Endothelial cell of umbilical vein (primary cell): Measurements from ENCODE around the gene BTG1. TPM values are rescaled to one million over a fixed set of nuclear protein-coding genes. Genes with fewer than 3 reads are reported as not detected.

Experiments
- BruUV-seq: library from RNA; stranded (reverse); fragments of 400-500 nt; replicated peaks from 2 replicates; lab custom pipeline; 2021; lab: Mats Ljungman, UMichigan
- CTCF ChIA-PET: fragments of 300-600, 350-600 bp; sonication (Branson Sonifier 250); formaldehyde crosslinking; loops from one replicate; lab custom pipeline; 2021; ENCODE audit warnings: antibody characterized with exemption, inconsistent platforms; lab: Charles Lee
- POLR2A ChIA-PET: fragments of 300-600, 350-600 bp; sonication (Branson Sonifier 250); formaldehyde crosslinking; loops from one replicate; lab custom pipeline; 2021; ENCODE audit warnings: antibody characterized with exemption, inconsistent platforms; lab: Charles Lee
- DNase-seq: peaks from one replicate; pipeline ENCODE4 v3.0.0-alpha.2; 2011; ENCODE audit warnings: low read depth, low spot score
- FAIRE-seq: peaks from 2 replicates; lab custom pipeline; 2011; peaks lifted over from hg19 to GRCh38; lab: Jason Lieb, UNC
- H2AFZ ChIP-seq: 2 replicates; pipeline ENCODE4 v1.6.0; 2012; ENCODE audit warnings: low read depth, low read length, control low read depth, inconsistent platforms
- H3K27ac ChIP-seq: 2 replicates; pipeline ENCODE4 v1.5.1; 2011; ENCODE audit warnings: low read depth, mild to moderate bottlenecking, control low read depth, low read length, moderate library complexity; ENCODE audit not compliant: insufficient read depth
- H3K27me3 ChIP-seq, 2 experiments: 2 replicates each; pipeline versions ENCODE4 v1.6.0 to v1.6.1; 2011; ENCODE audit warnings: low read length in 2 of 2, mixed read lengths in 1 of 2; ENCODE audit not compliant: control insufficient read depth in 2 of 2, insufficient read depth in 2 of 2
- H3K36me3 ChIP-seq, 2 experiments: 2 replicates in 1 of 2; 3 replicates in 1 of 2; pipeline ENCODE4 v1.5.1; 2011; ENCODE audit warnings: low read length in 2 of 2, mild to moderate bottlenecking in 1 of 2, moderate library complexity in 1 of 2; ENCODE audit not compliant: control insufficient read depth in 2 of 2, insufficient read depth in 2 of 2; ENCODE audit errors: extremely low read depth in 1 of 2
- H3K4me1 ChIP-seq: 3 replicates; pipeline ENCODE4 v1.5.1; 2011; ENCODE audit warnings: mild to moderate bottlenecking, low read length; ENCODE audit not compliant: control insufficient read depth, insufficient read depth; ENCODE audit errors: extremely low read depth
- H3K4me2 ChIP-seq: 2 replicates; pipeline ENCODE4 v1.6.1; 2011; ENCODE audit warnings: low read length, control low read depth, mixed read lengths; ENCODE audit not compliant: insufficient read depth
- H3K4me3 ChIP-seq, 3 experiments: fragments of 200-600 bp in 1 of 3; sonication (generic), shearing (Covaris generic) in 1 of 3; replicated peaks in 1 of 3; 2 replicates each; pipeline ENCODE4 v1.5.1; 2011 to 2016; ENCODE audit warnings: control low read depth in 3 of 3, low read length in 3 of 3, mild to moderate bottlenecking in 2 of 3, inconsistent platforms in 1 of 3, low read depth in 1 of 3, moderate library complexity in 1 of 3; ENCODE audit not compliant: insufficient read depth in 1 of 3
- H3K79me2 ChIP-seq: 2 replicates; pipeline ENCODE4 v1.6.0; 2012; ENCODE audit warnings: low read length, inconsistent platforms; ENCODE audit not compliant: control insufficient read depth, insufficient read depth
- H3K9ac ChIP-seq: replicated peaks from 2 replicates; pipeline ENCODE3; 2011; ENCODE audit warnings: low read length, control low read depth; ENCODE audit not compliant: insufficient read depth; ENCODE audit errors: extremely low read depth
- H3K9me1 ChIP-seq: replicated peaks from 3 replicates; pipeline ENCODE4 v1.6.0; 2011; ENCODE audit warnings: mild to moderate bottlenecking, low read length; ENCODE audit not compliant: control insufficient read depth, insufficient read depth; ENCODE audit errors: extremely low read depth
- H3K9me3 ChIP-seq: replicated peaks from 2 replicates; pipeline ENCODE4 v1.5.1; 2012; ENCODE audit warnings: low read length, inconsistent platforms; ENCODE audit not compliant: control insufficient read depth, insufficient read depth
- H4K20me1 ChIP-seq: replicated peaks from 2 replicates; pipeline ENCODE3; 2011; ENCODE audit warnings: mild to moderate bottlenecking, low read length; ENCODE audit not compliant: control insufficient read depth, insufficient read depth; ENCODE audit errors: extremely low read depth
- CTCF ChIP-seq, 2 donors: IDR thresholded peaks; 1 replicate in 1 of 2; 2 replicates in 1 of 2; pipeline ENCODE4 v1.5.1; 2011; ENCODE audit warnings: low read length in 2 of 2, mild to moderate bottlenecking in 2 of 2, moderate library complexity in 2 of 2, control low read depth in 1 of 2, inconsistent platforms in 1 of 2, low read depth in 1 of 2; ENCODE audit not compliant: insufficient read depth in 1 of 2; ENCODE audit errors: extremely low read depth in 1 of 2
- EZH2 ChIP-seq: IDR thresholded peaks from 2 replicates; pipeline ENCODE4 v1.6.1; 2012; ENCODE audit warnings: borderline replicate concordance, low read depth, mild to moderate bottlenecking, moderate library complexity, low read length, inconsistent platforms; ENCODE audit not compliant: severe bottlenecking
- FOS ChIP-seq: IDR thresholded peaks from 2 replicates; pipeline ENCODE4 v1.6.1; 2011; ENCODE audit warnings: mild to moderate bottlenecking, low read length, moderate library complexity, borderline replicate concordance; ENCODE audit not compliant: insufficient read depth
- GATA2 ChIP-seq: IDR thresholded peaks from 2 replicates; pipeline ENCODE4 v1.7.0; 2011; ENCODE audit warnings: low read depth, mild to moderate bottlenecking, moderate library complexity, mixed read lengths, low read length; ENCODE audit not compliant: insufficient read length, insufficient read depth
- JUN ChIP-seq: IDR thresholded peaks from 2 replicates; pipeline ENCODE4 v1.6.1; 2011; ENCODE audit warnings: borderline replicate concordance, low read depth; ENCODE audit not compliant: insufficient read length, insufficient read depth
- MAX ChIP-seq: IDR thresholded peaks from 2 replicates; pipeline ENCODE4 v1.6.1; 2011; ENCODE audit not compliant: insufficient read depth, insufficient read length
- MYC ChIP-seq: IDR thresholded peaks from one replicate; pipeline ENCODE4 v1.6.1; 2011; ENCODE audit warnings: mild to moderate bottlenecking, low read depth, low read length
- POLR2A ChIP-seq: IDR thresholded peaks from 2 replicates; pipeline ENCODE4 v1.6.1; 2012; ENCODE audit warnings: low read depth, mild to moderate bottlenecking, control low read depth, low read length
- POLR2AphosphoS5 ChIP-seq: IDR thresholded peaks from 2 replicates; pipeline ENCODE4 v1.6.1; 2012; ENCODE audit warnings: low read depth, mild to moderate bottlenecking, control low read depth, low read length, moderate library complexity; ENCODE audit not compliant: insufficient read depth
- dilution Hi-C: fragments of 300-500 bp; cut with MboI; formaldehyde crosslinking; loops from one replicate; pipeline ENCODE4 v1.15.0; 2019; ENCODE audit warnings: low sequenced_read_pairs; ENCODE audit not compliant: extremely low pct_ligation_motif_present
- intact Hi-C: fragments of 100-400 bp; cut with micrococcal nuclease; formaldehyde crosslinking; loops from one replicate; pipeline ENCODE4 v1.10.0; 2022
- polyA plus RNA-seq, 4 experiments: library from polyadenylated mRNA; depleted of rRNA in 3 of 4; stranded (reverse) in 3 of 4; unstranded in 1 of 4; fragments of >200 nt; gene quantifications; 2 replicates each; pipeline versions ENCODE4 v1.2.1 to v1.2.3, GENCODE V29; 2011 to 2012; ENCODE audit warnings: missing spikeins in 1 of 4
- total RNA-seq: library from RNA; stranded (reverse); gene quantifications from 2 replicates; pipeline ENCODE4 v1.2.3, GENCODE V29; 2021

BTG1 gene
- total and polyA plus RNA-seq, 2 donors (not counting 3 experiments of a cell fraction or from before 2014, with no cell fraction given), result 42.8 to 104 TPM

GRCh38 chr12:92122941-92123779, 22.5 kb downstream of the BTG1 start:
- dilution Hi-C loops (no loop called here), intact Hi-C loops (no loop called here)
- no peak overlapping the region for H3K4me2 ChIP-seq
- H3K27me3 ChIP-seq, result no peaks in the 10 kb centered on the region
- H3K9me3 ChIP-seq, result no peaks in the 10 kb centered on the region
- no TSS peak for BruUV-seq
- TF ChIP-seq GATA2 (no peak), POLR2A (no peak), JUN (no peak)
- POLR2A ChIA-PET, result interaction anchor here (0.8 kb wide), 1 partner anchor 8 kb away, joined by 7 read pairs; no protein-coding TSS in a partner anchor
- no peak overlapping the region for H2AFZ ChIP-seq
- FAIRE-seq (no peak), DNase-seq (no peak)
- no peak overlapping the region for H3K27ac ChIP-seq
- no peaks in the 10 kb centered on the region for H4K20me1 ChIP-seq
- no peak overlapping the region for H3K4me3 ChIP-seq
- H3K9me1 ChIP-seq, result no peaks in the 10 kb centered on the region
- H3K79me2 ChIP-seq, result peaks cover 2% of the 10 kb centered on the region
- no peak overlapping the region for H3K9ac ChIP-seq
- no peaks in the 10 kb centered on the region for H3K4me1 ChIP-seq
- CTCF ChIA-PET, result interaction anchor here (0.7 to 3.1 kb wide), 5 partner anchors 11 to 741 kb away, joined by 3 to 10 read pairs (median 4); no protein-coding TSS in a partner anchor
- no peaks in the 10 kb centered on the region for H3K36me3 ChIP-seq

- Histone ChIP-seq H3K4me1 (no peaks in the 10 kb centered on the region), H3K27me3 (no peaks in the 10 kb centered on the region), H2AFZ (no peak overlapping the region), H3K9me3 (no peaks in the 10 kb centered on the region), H3K9me1 (no peaks in the 10 kb centered on the region), H3K4me3 (no peak overlapping the region), H3K27ac (no peak overlapping the region), H3K36me3 (no peaks in the 10 kb centered on the region), H3K4me2 (no peak overlapping the region), H3K9ac (no peak overlapping the region), H4K20me1 (no peaks in the 10 kb centered on the region), H3K79me2 (peaks cover 2% of the 10 kb centered on the region)
- dilution Hi-C loops, result no loop called here
- intact Hi-C loops, result no loop called here
- CTCF ChIA-PET, result interaction anchor here (2.3 kb wide), 1 partner anchor 739 kb away, joined by 6 read pairs; no protein-coding TSS in a partner anchor
- POLR2A ChIA-PET, result no interaction called here
- FAIRE-seq (no peak), DNase-seq (no peak)
- TF ChIP-seq JUN, result no peak
- TF ChIP-seq MAX, result no peak
- no peak for TF ChIP-seq EZH2
- TF ChIP-seq CTCF (IDR thresholded peaks at IDR 0.05; ENCODE audit: extremely low read depth in 1 of 2, insufficient read depth in 1 of 2, low read depth in 1 of 2, low read length in 2 of 2), result no peak
- TF ChIP-seq GATA2, result no peak
- no peak for TF ChIP-seq FOS
- no peak for TF ChIP-seq POLR2AphosphoS5
- TF ChIP-seq MYC, result no peak
- no peak for TF ChIP-seq POLR2A
- BruUV-seq, result no TSS peak
Measured at GRCh38 chr12:92121826-92122225, 23.8 kb downstream of the BTG1 start.
